Measurements from ENCODE around the gene PDZD2.
A peak's percentile ranks its signal among the peaks of the same experiment; 100 is the strongest.

Gene PDZD2

DNA sequence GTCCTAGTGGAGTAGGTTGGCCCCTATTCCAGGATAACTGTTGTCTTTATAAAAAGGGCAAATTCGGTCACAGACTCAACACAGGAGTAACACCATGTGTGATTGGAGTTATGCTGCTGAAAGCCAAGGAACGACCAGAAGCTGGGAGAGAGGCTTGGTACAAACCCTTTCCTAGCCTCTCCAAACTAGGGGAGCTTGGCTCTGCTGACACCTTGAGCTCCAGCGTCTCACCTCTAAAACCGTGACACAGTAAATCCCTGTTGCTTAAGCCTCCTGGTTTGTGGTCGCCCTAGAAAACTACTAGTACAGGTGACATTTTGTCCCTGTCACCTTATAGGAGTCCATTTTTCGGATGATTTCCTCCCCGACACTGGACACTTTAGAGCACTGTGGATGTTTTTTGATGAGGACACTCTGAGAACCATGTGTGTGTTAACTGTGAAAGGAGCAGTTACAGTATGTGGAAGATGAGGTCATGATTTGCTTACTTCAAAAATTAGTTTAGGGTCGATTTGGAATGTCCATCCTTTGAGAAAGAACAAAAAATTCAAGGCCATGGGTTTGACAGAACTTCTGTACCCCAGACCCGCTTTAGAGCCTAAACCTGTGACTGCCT, 167.0 kb downstream of the PDZD2 start:
- no peak overlapping the region for H3K9ac ChIP-seq
- no peaks in the 10 kb centered on the region for H3K9me3 ChIP-seq
- no peaks in the 10 kb centered on the region for H3K27me3 ChIP-seq
- no peak overlapping the region for H3K4me2 ChIP-seq
- 0 out of 2 replicates have a peak, but pooled peaks cover 5% of the 10 kb centered on the region for H3K4me1 ChIP-seq
- no peak for TF ChIP-seq Cebpa-rat (IDR thresholded peaks at IDR 0.05)
- H3K36me3 ChIP-seq = no peaks in the 10 kb centered on the region
- no peaks in the 10 kb centered on the region for H4K20me1 ChIP-seq
- H3K27ac ChIP-seq = no peak overlapping the region
- no peak overlapping the region for H3K4me3 ChIP-seq

DNA sequence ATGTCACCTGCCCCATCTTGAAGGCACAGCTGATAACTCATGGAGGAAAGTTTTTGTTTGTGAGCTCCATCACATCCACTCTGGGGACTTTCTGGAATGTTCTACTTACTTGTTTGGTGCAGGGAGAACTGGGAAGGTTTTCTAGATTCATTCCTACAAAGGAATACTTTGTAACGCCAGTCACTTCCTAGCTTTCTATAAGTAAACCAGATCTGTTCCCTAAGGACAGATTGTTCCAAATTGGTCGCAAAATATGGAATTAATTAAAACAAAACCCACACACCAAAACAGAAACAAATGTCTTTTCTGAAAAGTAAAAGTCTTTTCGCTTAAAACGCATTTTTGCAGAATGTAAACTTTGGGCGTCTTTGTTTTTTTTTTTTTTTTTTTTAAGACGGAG, 167.6 kb downstream of the PDZD2 start:
- H3K4me1 ChIP-seq = 0 out of 2 replicates have a peak, but pooled peaks cover 5% of the 10 kb centered on the region
- no peaks in the 10 kb centered on the region for H3K9me3 ChIP-seq
- no peak overlapping the region for H3K9ac ChIP-seq
- no peaks in the 10 kb centered on the region for H3K36me3 ChIP-seq
- TF ChIP-seq Cebpa-rat (IDR thresholded peaks at IDR 0.05) = no peak
- no peak overlapping the region for H3K27ac ChIP-seq
- H3K4me3 ChIP-seq = no peak overlapping the region
- no peaks in the 10 kb centered on the region for H3K27me3 ChIP-seq
- H3K4me2 ChIP-seq = no peak overlapping the region
- no peaks in the 10 kb centered on the region for H4K20me1 ChIP-seq

DNA sequence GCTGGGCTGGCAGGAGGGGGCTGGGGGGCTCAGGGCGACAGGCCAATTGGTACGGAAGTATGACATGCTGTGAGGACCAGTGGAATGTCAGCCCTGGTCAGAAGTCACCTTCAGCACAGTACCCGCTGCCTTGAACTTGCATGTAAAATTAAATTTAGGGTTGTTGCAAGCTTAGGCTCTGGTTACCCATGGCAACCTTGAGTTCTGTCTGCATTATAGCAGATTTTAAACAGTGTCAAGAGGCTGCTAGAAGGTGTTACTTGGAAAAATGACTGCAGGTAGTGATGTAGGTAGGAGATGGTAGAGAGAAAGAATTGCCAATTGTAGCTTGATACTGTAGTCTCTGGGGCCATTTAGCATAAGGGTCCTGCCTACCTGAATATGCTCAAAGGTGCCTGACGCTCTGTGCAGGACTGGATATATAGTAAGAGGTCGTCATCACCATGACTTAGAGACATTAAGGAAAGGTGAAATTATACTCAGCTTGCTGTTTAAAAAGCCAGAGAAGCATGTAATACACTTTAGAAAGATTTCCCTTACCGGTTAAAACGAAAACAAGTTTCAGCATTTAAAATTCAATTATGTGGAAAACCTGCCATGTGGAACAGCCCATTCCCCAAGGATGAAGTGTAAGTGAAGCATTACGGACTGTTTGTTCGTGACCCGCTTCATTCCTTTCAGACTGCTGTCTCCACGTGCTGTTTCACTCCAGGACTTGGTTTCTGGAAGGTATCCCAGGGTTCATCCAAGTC, 169.0 kb downstream of the PDZD2 start:
- Histone ChIP-seq H3K9ac (no peak overlapping the region), H3K36me3 (no peaks in the 10 kb centered on the region), H4K20me1 (no peaks in the 10 kb centered on the region), H3K4me1 (0 out of 2 replicates have a peak, but pooled peaks cover 5% of the 10 kb centered on the region), H3K27me3 (no peaks in the 10 kb centered on the region), H3K4me3 (no peak overlapping the region), H3K9me3 (no peaks in the 10 kb centered on the region), H3K27ac (no peak overlapping the region), H3K4me2 (no peak overlapping the region)
- TF ChIP-seq Cebpa-rat (IDR thresholded peaks at IDR 0.05) = no peak

DNA sequence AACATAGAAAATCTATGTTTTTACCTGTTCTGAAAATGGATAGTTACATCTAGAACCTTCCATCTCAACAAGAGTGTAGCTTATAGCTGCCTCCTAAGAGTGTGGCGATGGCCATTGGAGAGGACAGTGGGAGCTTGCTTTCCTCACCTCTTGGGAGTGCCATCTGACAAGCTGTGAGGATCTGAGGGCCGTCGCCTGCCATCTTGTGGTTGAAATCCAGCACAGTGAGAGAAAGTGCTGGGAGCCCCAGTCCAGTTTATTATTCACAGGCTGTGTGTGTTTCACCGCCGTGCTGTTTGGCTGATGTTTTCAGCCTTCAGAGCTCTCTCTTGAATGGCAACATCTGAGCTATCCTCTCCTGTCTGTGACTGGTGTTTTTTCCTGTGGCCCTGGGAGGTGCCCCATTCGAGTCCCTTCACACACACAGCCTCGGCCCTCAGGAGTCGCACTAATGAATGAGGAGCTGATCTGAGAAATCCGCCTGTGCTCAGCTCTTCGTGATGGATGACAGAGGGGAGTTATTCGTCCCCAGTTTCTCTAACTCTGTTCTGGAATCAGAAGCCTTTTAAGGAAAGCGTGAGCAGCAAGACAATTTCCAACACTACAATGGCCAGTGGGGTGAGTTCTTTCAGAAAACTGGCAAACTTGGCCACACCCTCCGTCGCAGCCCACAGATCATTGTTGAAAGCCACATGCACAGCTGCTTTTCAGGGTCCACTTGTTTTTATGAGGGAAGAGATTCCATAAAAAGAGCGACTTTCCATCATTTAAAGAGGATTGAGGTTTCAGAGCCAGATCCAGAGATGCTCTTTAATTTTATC, 170.3 kb downstream of the PDZD2 start:
- H3K4me3 ChIP-seq = no peak overlapping the region
- H3K4me1 ChIP-seq = 0 out of 2 replicates have a peak, but pooled peaks cover 5% of the 10 kb centered on the region
- H3K27me3 ChIP-seq = no peaks in the 10 kb centered on the region
- H3K9me3 ChIP-seq = no peaks in the 10 kb centered on the region
- no peak overlapping the region for H3K27ac ChIP-seq
- no peaks in the 10 kb centered on the region for H3K36me3 ChIP-seq
- no peak overlapping the region for H3K9ac ChIP-seq
- H4K20me1 ChIP-seq = no peaks in the 10 kb centered on the region
- no peak for TF ChIP-seq Cebpa-rat (IDR thresholded peaks at IDR 0.05)
- H3K4me2 ChIP-seq = no peak overlapping the region

DNA sequence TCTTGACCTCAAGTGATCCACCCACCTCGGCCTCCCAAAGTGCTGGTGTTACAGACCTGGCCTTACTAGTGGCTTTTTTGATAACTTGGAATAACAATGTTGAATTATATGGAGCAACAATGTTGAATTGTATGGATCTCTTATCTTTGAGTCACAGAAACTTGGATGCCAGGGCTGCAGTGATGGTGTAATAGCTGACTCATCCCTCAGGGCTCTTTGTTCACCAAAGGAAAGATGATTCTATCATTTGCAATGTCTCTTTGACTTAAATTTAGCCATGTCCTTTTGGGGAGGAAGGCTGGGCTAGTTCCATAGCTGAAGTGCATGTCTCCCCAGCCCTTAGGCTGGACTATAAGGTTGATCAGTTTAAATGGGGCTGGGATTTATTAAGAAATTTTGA, 172.3 kb downstream of the PDZD2 start:
- Histone ChIP-seq H3K4me3 (no peak overlapping the region), H3K27me3 (no peaks in the 10 kb centered on the region), H3K27ac (no peak overlapping the region), H3K4me2 (no peak overlapping the region), H4K20me1 (no peaks in the 10 kb centered on the region), H3K9ac (no peak overlapping the region), H3K36me3 (no peaks in the 10 kb centered on the region), H3K9me3 (no peaks in the 10 kb centered on the region), H3K4me1 (0 out of 2 replicates have a peak, but pooled peaks cover 5% of the 10 kb centered on the region)
- TF ChIP-seq Cebpa-rat (IDR thresholded peaks at IDR 0.05) = no peak

DNA sequence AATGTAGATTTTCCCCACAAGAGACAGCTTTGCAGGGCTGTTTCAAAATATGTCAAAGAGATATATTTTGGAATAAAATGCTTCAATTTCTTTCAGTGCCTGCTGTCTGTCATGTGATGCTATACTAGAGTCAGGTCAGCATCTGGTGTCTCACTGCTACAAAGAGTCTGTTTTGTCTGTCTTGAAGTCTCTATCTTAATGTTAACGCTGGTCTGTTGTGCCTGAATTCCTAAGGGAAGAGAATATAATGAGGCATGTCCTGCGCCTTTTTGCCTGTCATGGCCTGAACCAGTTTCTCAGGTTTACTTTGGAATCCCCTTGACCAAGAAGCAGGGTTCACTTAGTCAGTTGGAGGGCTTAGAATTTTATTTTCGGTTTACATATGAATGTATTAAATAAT, 176.4 kb downstream of the PDZD2 start:
- no peak for TF ChIP-seq Cebpa-rat (IDR thresholded peaks at IDR 0.05)
- Histone ChIP-seq H3K9ac (no peak overlapping the region), H3K4me3 (no peak overlapping the region), H3K4me1 (no peaks in the 10 kb centered on the region), H4K20me1 (no peaks in the 10 kb centered on the region), H3K36me3 (no peaks in the 10 kb centered on the region), H3K27ac (no peak overlapping the region), H3K9me3 (no peaks in the 10 kb centered on the region), H3K4me2 (no peak overlapping the region), H3K27me3 (no peaks in the 10 kb centered on the region)

DNA sequence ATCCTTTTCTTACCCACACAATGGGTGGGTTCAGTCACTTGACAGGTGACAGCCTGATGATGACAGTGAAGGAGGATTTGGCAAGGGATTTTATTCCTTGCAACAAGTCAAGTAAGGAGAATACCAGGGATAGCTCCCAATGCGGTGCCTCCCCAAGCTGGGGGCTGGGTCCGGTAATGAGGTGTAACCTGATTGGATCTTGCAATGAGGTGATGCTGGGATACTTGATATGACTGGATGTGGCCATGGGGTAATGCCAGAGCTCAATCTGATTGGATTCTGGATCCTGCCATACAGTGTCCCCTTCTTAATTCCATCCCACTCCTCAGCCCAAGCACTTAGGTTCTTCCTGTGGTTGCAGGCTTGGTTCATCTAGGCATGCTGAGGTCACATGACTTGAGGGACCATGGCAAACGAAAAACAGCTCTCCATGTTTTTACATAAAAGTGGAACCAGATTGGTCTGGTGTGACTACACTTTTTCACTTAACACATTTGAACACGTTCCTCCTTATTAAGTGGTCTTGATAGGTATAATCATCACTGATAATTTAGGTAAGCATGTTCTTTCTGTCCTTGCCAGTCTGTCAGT, 181.1 kb downstream of the PDZD2 start:
- no peaks in the 10 kb centered on the region for H3K9me3 ChIP-seq
- no peak for TF ChIP-seq Cebpa-rat (IDR thresholded peaks at IDR 0.05)
- no peak overlapping the region for H3K4me2 ChIP-seq

DNA sequence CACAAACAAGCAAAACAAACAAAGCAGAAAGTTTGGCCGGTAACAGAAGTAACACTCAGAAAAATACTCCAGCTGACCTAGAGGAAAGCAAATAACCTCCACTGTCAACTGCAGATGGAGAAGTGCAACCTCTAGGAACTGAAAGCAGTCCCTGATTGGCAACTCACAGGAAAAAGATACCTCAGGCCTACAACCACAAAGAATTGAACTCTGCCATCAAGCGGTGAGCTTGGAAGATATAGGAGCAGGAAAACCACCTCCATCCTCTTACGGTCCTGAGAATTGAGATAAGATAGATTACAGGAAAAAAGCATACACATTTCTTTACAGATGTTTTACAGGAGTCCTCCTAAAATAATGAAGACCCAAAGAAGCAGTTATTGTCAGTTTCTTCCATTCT, 184.5 kb downstream of the PDZD2 start:
- no peak for TF ChIP-seq Cebpa-rat (IDR thresholded peaks at IDR 0.05)
- Histone ChIP-seq H3K27me3 (no peaks in the 10 kb centered on the region), H3K4me2 (peak overlapping the region; percentile 5; the same call in 1 of the 2 replicates), H3K27ac (no peak overlapping the region), H3K9me3 (peaks cover 3% of the 10 kb centered on the region), H3K36me3 (no peaks in the 10 kb centered on the region), H4K20me1 (no peaks in the 10 kb centered on the region), H3K4me1 (peaks cover 8% of the 10 kb centered on the region), H3K4me3 (no peak overlapping the region), H3K9ac (no peak overlapping the region)

More for the DNA sequence above, 181.1 kb downstream of the PDZD2 start:
- Histone ChIP-seq H3K9ac (no peak overlapping the region), H3K27me3 (no peaks in the 10 kb centered on the region), H3K27ac (no peak overlapping the region), H3K4me3 (no peak overlapping the region), H3K4me1 (peaks cover 8% of the 10 kb centered on the region), H3K36me3 (no peaks in the 10 kb centered on the region), H4K20me1 (no peaks in the 10 kb centered on the region)

DNA sequence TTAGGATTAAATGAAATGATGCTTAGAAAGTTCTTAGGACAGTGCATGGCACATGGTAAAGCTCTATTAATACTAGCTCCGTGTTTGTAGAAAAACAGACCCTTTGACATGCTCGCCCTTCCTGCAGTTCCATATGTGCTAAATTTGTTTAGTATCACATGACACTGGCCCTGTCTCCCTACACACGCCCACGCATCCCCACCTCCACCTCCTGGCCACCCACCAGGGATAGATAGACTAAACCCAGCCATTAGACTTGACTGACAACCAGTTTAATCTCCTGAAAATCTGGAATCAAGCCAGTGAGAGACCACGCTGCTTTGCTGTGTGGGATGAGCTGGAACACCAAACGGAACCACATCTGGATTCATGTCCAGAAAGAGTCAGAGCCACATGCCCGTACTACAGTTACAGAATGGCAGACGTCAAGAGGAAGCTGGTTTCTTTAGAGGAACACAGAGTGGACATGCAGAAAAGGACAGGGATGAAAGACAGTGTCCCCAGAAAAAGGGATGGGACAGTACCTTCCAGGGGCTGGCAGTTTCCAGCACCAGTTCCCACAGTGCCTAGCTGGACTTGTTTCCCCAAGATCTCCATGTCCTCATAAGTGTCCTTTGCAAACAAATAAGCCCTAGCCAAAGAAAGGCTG, 186.1 kb downstream of the PDZD2 start:
- Histone ChIP-seq H3K27me3 (no peaks in the 10 kb centered on the region), H3K4me3 (no peak overlapping the region), H3K4me1 (peaks cover 8% of the 10 kb centered on the region), H3K9ac (0 out of 2 replicates have a peak overlapping the region, but pooled peaks have one; percentile 7), H4K20me1 (no peaks in the 10 kb centered on the region), H3K27ac (no peak overlapping the region), H3K4me2 (no peak overlapping the region), H3K9me3 (peaks cover 19% of the 10 kb centered on the region), H3K36me3 (no peaks in the 10 kb centered on the region)
- TF ChIP-seq Cebpa-rat (IDR thresholded peaks at IDR 0.05) = no peak
